HG02623 (cell line): ENCODE results near the gene PI4KA.
A peak's percentile ranks its signal among the peaks of the same experiment; 100 is the strongest.

Source experiments
- ATAC-seq: cut with Tn5 transposase; IDR thresholded peaks from one replicate; pipeline ENCODE4 v1.9.1; 2021; ENCODE audit warnings: moderate library complexity; ENCODE audit not compliant: unreplicated experiment

Gene PI4KA

DNA sequence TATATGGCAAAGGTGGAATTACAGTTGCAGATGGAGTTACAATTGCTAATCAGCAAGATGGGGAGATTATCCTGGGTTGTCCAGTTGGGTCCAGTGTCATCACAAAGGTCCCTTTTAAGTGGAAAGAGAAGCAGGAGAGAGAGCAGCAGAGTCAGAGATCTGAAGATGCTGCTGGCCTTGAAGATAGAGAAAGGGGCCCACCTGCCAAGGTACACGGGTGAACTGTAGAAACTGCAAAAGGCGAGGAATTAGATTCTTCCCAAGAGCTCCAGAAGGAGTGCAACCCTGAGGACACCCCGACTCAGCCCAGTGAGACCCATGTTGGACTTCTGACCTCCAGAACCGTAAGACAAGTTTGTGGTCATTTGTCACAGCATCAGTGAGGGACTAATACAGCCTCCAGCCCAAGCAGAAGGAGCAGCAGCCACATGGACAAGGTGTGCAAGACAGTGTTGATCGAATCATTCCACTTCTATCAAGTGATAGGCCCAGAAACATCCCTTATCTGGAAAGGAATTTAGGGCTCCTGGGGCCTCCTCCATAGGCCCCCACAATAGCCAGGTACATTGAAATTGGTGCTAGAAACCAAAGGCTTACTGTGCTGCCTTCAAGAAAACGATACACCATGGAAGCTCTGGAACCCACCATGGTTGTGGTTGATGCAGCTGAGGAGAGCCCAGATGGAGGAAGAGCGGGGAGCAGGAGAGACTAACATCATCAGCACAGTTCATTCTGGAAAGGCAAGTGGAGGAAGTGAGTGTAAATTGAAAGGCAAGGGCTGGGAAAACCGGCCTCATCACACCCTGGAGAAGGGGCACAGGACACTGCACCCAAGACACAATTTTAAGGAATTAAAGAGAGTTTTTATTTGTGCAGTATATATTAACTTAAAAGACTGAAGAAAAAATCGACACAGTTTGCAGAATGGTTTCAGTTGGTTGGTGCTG lies 23.5 kb upstream of the PI4KA start:
- ATAC-seq: no peak

GRCh38 chr22:20881231-20881630 lies 22.6 kb upstream of the PI4KA start:
- no peak for ATAC-seq

GRCh38 chr22:20877715-20878114 lies 19.1 kb upstream of the PI4KA start:
- no peak for ATAC-seq

DNA sequence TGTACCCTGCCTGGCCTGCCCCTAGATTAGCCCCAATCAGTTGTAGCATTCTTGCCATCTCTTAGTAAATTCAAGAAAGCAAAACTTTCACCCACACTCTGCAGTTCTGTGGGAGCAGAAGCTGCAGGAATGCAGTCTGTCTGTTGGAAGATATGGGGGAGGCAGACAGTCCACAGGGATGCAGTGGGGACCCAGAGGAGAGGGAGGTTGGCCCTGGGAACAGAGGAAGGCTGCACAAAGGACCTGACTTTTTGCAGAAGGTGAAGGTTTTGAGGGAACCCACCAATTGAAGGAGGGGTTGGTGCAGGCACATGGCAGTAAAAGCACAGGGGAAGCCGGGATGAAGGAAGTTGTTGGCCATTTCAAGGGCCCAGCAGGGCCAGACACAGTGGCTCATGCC lies 16.7 kb upstream of the PI4KA start:
- ATAC-seq: no peak

DNA sequence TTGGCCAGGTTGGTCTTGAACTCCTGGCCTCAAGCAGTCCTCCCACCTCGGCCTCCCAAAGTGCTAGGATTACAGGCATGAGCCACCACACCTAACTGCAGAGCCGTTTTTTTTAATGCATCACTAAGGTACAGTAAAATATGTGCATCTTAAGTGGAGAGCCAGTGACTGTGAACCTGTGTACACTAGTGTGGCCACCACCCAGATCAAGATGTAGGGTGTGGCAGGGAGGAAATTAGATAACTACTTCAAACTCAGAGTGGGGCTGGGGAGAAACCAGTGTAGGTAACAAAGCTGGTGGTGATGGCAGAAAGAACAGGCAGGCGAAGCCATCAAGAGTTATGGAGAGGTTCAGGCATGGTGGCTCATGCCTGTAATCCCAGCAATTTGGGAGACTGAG lies 14.6 kb upstream of the PI4KA start:
- no peak for ATAC-seq

DNA sequence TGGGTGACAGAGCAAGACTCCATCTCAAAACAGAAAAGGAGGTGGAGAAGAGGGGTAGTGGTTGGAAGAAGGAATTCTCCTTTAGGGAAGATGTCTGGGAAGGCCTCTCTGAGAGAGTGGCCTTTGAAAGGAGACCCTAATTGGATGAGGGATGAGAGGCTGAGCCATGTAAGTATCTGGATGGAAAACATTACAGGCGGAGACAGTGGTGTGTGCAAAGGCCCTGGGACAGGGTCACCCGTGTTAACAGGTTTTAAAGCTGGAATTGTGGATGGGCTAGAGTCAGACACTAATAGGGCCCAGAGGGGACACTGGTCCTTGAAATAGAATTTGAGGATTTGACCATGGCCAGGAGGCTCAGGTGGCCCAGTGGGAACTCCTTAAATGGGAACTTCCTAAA lies 10.6 kb upstream of the PI4KA start:
- ATAC-seq: no peak

- ATAC-seq: no peak
Measured at GRCh38 chr22:20868025-20868962, 9.7 kb upstream of the PI4KA start.

DNA sequence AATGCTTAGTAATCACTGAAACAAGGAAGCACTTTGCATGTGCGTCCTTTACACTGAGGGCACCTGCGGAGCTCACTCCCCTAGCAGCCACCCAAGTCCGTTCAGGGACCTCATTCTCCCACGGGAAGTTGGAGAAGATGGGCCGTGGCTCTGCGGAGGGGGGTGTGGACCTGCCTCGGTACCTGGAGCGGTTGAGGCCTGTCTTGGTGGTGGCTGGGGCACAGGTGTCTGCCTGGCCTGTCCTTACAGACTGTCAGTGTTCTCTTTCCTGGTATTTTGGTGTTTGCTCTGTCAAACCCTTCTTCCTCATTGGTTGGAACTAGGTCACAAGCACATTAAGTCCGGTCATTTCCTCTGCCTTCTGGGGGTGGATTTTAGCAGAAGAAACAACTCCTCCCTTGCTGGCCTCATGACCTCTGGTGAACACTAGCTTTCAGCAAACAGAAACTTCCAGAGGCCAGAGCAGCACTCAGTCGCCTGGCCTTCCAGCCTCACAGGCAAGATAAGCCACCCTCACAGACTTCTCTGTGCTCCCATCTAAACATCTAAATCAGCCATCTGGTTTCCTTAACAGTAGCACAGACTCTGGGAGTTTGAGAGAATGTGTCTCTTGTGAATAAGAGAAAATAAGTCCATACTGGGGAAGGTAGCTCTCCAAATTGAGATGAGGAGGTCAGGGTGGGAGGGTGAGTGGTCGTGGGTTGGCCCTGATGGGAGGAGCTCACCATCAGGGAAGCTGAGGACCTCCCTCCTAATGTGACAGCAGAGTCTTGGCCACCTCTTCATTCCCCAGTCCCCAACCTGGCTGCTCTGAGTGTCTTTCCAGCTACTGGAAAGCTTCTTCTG lies 8.8 kb upstream of the PI4KA start:
- ATAC-seq: no peak

GRCh38 chr22:20866736-20867135 lies 8.1 kb upstream of the PI4KA start:
- no peak for ATAC-seq

GRCh38 chr22:20865875-20866445 lies 7.3 kb upstream of the PI4KA start:
- no peak for ATAC-seq

GRCh38 chr22:20865331-20865730 lies 6.7 kb upstream of the PI4KA start:
- no peak for ATAC-seq

- no peak for ATAC-seq
Measured at GRCh38 chr22:20864186-20864908, 5.7 kb upstream of the PI4KA start.

DNA sequence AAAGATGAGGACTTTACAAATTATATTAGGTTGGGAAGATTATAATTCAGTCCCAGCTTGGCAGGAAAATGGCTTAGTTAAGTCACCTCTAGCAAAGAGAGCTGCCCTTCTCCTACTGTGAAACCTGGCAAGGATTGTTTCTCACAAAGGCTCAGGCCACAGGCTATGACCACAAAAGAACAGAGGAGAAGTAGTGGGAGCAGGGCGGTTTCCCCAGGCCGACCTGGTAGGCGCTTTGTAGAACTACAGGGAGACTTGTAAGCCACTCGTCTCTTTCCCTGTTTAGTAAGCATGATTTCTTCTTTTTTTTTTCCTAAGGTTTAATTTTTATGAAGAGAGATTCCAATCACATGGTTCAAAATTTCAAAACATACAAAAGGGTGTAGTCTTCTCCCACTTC lies 4.8 kb upstream of the PI4KA start:
- ATAC-seq: no peak

- no peak for ATAC-seq
Measured at GRCh38 chr22:20862540-20862939, 3.9 kb upstream of the PI4KA start.

DNA sequence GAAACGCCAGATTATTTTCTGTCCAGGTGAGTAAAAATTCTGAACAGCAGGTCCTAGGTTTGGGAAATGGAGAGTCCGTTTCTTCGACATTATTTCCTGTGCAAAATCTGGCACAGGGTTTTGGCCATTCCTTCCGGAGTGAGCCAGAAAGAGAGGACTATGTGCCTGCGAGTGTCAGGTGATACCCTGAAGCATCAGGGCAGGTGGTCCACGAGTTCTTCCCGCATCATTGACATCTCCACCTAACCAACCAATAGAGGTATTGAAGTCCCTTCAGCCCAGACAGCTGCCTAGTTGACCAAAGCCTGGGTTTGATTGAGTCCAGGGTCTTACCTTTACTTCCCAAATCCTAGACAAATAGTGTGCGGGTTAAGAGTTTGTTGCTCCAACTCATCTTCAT lies 1.0 kb upstream of the PI4KA start:
- no peak for ATAC-seq

- peak; percentile 43 for ATAC-seq
Measured at GRCh38 chr22:20857838-20858614, 585 bp downstream of the PI4KA start.

GRCh38 chr22:20857247-20857643 lies 1.4 kb downstream of the PI4KA start:
- no peak for ATAC-seq

DNA sequence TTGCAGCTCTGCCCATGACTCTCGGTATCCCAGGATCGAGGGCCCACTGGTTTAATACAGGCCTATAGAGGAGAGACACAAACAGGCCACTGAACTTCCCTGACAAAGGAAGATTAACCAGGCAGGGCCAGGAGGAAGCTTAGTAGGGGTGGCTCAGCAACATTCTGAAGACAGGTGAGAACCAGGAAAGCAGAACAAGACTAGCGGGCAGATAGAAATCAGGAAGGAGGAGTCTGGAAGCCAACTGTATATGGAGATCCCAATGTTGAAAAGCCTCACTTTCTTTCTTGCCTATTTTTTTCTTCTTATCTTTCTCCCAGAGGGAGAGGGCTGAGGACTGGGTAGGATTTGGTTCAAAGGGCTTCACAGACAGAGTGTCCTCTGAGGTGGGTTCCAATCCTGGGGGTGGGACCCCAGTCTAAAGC lies 5.4 kb downstream of the PI4KA start:
- ATAC-seq: no peak

GRCh38 chr22:20852503-20852902 lies 6.1 kb downstream of the PI4KA start:
- no peak for ATAC-seq
